ENCODE measurements around the gene HDAC11. TPM values are rescaled to one million over a fixed set of nuclear protein-coding genes. Genes with fewer than 3 reads are reported as not detected.

HDAC11 gene
- total and polyA plus RNA-seq, 10 of the 15 experiments (the other 5 are each of a cell fraction or from before 2014, with no cell fraction given): 0.04 to 0.76 (median 0.22) TPM; not detected in 1

GRCh38 chr3:13495351-13495813 lies 15.3 kb downstream of the HDAC11 start:
- H3K27ac ChIP-seq (ENCODE audit: control insufficient read depth, insufficient read depth): no peak overlapping the region
- CTCF ChIA-PET: interaction anchor here (1.1 to 8.1 kb wide), 6 partner anchors 12 to 152 kb away, joined by 3 to 231 read pairs (median 6); partner anchors contain the start of gene HDAC11
- H3K27me3 ChIP-seq (replicated peaks in 1 of 2; ENCODE audit: control insufficient read depth in 2 of 2, insufficient read depth in 2 of 2, low read length in 1 of 2): no peaks in the 10 kb centered on the region
- H3K9me3 ChIP-seq (replicated peaks; ENCODE audit: control insufficient read depth, insufficient read depth, low read length): no peaks in the 10 kb centered on the region
- no TSS peak for BruUV-seq (replicated peaks)
- no peaks in the 10 kb centered on the region for H4K20me1 ChIP-seq (ENCODE audit: control insufficient read depth, insufficient read depth)
- in situ Hi-C loops (cut with MboI) (loop anchor here (5.0 kb wide), 1 partner anchor 152 kb away; no protein-coding TSS in a partner anchor), intact Hi-C loops (cut with micrococcal nuclease; ENCODE audit: unreplicated experiment) (loop anchor here (10.0 kb wide), 1 partner anchor 389 kb away; the partner anchor contains the start of gene WNT7A)
- 0% methylated on average over 3 of the region's 3 CpGs for WGBS (ENCODE audit: insufficient coverage, insufficient replicate concordance, low lambda C conversion rate, missing lambda C conversion rate)
- no peak for FAIRE-seq
- no peaks in the 10 kb centered on the region for H3K36me3 ChIP-seq (ENCODE audit: control insufficient read depth in 2 of 2, insufficient read depth in 2 of 2, low read length in 1 of 2)
- H3K79me2 ChIP-seq (ENCODE audit: control insufficient read depth, insufficient read depth, low read length): no peaks in the 10 kb centered on the region
- SMC1A ChIA-PET (ENCODE audit: uncharacterized antibody, unreplicated experiment): interaction anchor here (0.6 to 3.2 kb wide), 2 partner anchors 152 to 1476 kb away, joined by 3 to 62 read pairs; no protein-coding TSS in a partner anchor
- H3K9ac ChIP-seq (ENCODE audit: control insufficient read depth, insufficient read depth, low read length): no peak overlapping the region
- no peak overlapping the region for H3K4me2 ChIP-seq (ENCODE audit: control insufficient read depth, insufficient read depth)
- no peak overlapping the region for H3K4me3 ChIP-seq
- DNase-seq (ENCODE audit: low read depth, low spot score): no peak
- ATAC-seq: no peak
- RAD21 ChIA-PET (ENCODE audit: unreplicated experiment): interaction anchor here (1.3 to 3.2 kb wide), 4 partner anchors 43 to 403 kb away, joined by 4 to 79 read pairs (median 4); no protein-coding TSS in a partner anchor
- TF ChIP-seq SREBF2 (IDR thresholded peaks at IDR 0.05; ENCODE audit: low read length) (no peak), RELB (IDR thresholded peaks at IDR 0.05; ENCODE audit: low read depth) (no peak), FOXK2 (IDR thresholded peaks at IDR 0.05) (no peak), CEBPZ (IDR thresholded peaks at IDR 0.05; ENCODE audit: low read depth, low read length) (no peak), RUNX3 (IDR thresholded peaks at IDR 0.05; ENCODE audit: low read length) (no peak)
- POLR2A ChIA-PET: interaction anchor here (0.5 to 1.4 kb wide), 2 partner anchors 11 to 14 kb away, joined by 3 to 4 read pairs; no protein-coding TSS in a partner anchor
- peaks cover 11% of the 10 kb centered on the region for H3K4me1 ChIP-seq (ENCODE audit: control insufficient read depth, insufficient read depth, low read length)
- no peak overlapping the region for H2AFZ ChIP-seq (ENCODE audit: control insufficient read depth, low read depth, low read length)
